GM12878 (cell line): Measurements from ENCODE around the gene KLF12. TPM values are rescaled to one million over a fixed set of nuclear protein-coding genes. Genes with fewer than 3 reads are reported as not detected.

Experiments
- ZNF622 ChIP-seq: fragments of 450-650 bp; IDR thresholded peaks from 2 replicates; pipeline ENCODE4 v1.6.1; 2017; ENCODE audit warnings: mild to moderate bottlenecking, inconsistent platforms
- polyA plus RNA-seq, 11 experiments: library from polyadenylated mRNA; depleted of rRNA in 4 of 11; unstranded in 6 of 11; stranded (reverse) in 5 of 11; fragments of >200 nt; fragmentation: Nextera tagmentation in 4 of 11; fragmentation: Illumina TruSeq in 1 of 11; extraction: Ambion mirVana in 4 of 11; extraction: Trizol in 1 of 11; gene quantifications; 1 replicate in 1 of 11; 2 replicates in 10 of 11; pipeline versions ENCODE4 v1.2.1 to v1.2.3, GENCODE V29; 2011 to 2016; ENCODE audit warnings: inconsistent platforms in 2 of 11, missing spikeins in 2 of 11, low read depth in 1 of 11
- total RNA-seq, 4 experiments: library from RNA; depleted of rRNA in 3 of 4; stranded (reverse); fragments of >200 nt in 3 of 4; fragmentation: Illumina TruSeq in 1 of 4; extraction: Trizol in 1 of 4; gene quantifications; 2 replicates each; pipeline versions ENCODE4 v1.2.1 to v1.2.3, GENCODE V29; 2013 to 2021

Gene KLF12
- total and polyA plus RNA-seq, 10 of the 15 experiments (the other 5 are each of a cell fraction or from before 2014, with no cell fraction given): 0.11 to 11.4 (median 0.98) TPM

- no peak for TF ChIP-seq ZNF622
Observed at GRCh38 chr13:74087357-74087756, 46.8 kb downstream of the KLF12 start (continued).
